ENCODE measurements around the gene LMNTD2. TPM values are rescaled to one million over a fixed set of nuclear protein-coding genes. Genes with fewer than 3 reads are reported as not detected.

Gene LMNTD2
- total RNA-seq, 1 experiment from 2014 or later, result 6.1 TPM

- BruUV-seq (replicated peaks), result no TSS peak
- peak overlapping the region; percentile 79 for H3K4me3 Mint-ChIP-seq (ENCODE audit: unreplicated experiment)
- intact Hi-C loops (cut with micrococcal nuclease), result no loop called here
- H3K36me3 Mint-ChIP-seq (ENCODE audit: insufficient read depth, unreplicated experiment), result peaks cover 13% of the 10 kb centered on the region
- CTCF ChIA-PET, result interaction anchor here (0.9 kb wide), 1 partner anchor 22 kb away, joined by 3 read pairs; no protein-coding TSS in a partner anchor
- H3K27me3 Mint-ChIP-seq (ENCODE audit: insufficient read depth, unreplicated experiment), result no peaks in the 10 kb centered on the region
- H3K9me3 Mint-ChIP-seq (ENCODE audit: unreplicated experiment), result no peaks in the 10 kb centered on the region
- no peak for TF ChIP-seq CTCF (IDR thresholded peaks at IDR 0.05; ENCODE audit: unreplicated experiment)
- DNase-seq (ENCODE audit: unreplicated experiment), result no peak
- no peak overlapping the region for H3K27ac Mint-ChIP-seq (ENCODE audit: low read depth, unreplicated experiment)
- POLR2A ChIA-PET, result interaction anchor here (0.7 to 2.5 kb wide), 13 partner anchors 11 to 227 kb away, joined by 3 to 17 read pairs (median 6); partner anchors contain the start of genes HRAS, PIDD1 and TMEM80
- H3K4me1 Mint-ChIP-seq (ENCODE audit: insufficient read depth, unreplicated experiment), result peaks cover 34% of the 10 kb centered on the region
Measured at GRCh38 chr11:577611-577894, 17.0 kb upstream of the LMNTD2 start.

GRCh38 chr11:576811-577610, 16.5 kb upstream of the LMNTD2 start:
- H3K9me3 Mint-ChIP-seq (ENCODE audit: unreplicated experiment), result no peaks in the 10 kb centered on the region
- TF ChIP-seq CTCF (IDR thresholded peaks at IDR 0.05; ENCODE audit: unreplicated experiment), result no peak
- no peaks in the 10 kb centered on the region for H3K27me3 Mint-ChIP-seq (ENCODE audit: insufficient read depth, unreplicated experiment)
- ChIA-PET CTCF (interaction anchor here (0.9 kb wide), 1 partner anchor 22 kb away, joined by 3 read pairs; no protein-coding TSS in a partner anchor), POLR2A (interaction anchor here (0.7 to 2.5 kb wide), 15 partner anchors 12 to 257 kb away, joined by 3 to 17 read pairs (median 6); partner anchors contain the start of genes HRAS, PIDD1, RPLP2 and TMEM80)
- H3K4me3 Mint-ChIP-seq (ENCODE audit: unreplicated experiment), result peak overlapping the region; percentile 79
- H3K4me1 Mint-ChIP-seq (ENCODE audit: insufficient read depth, unreplicated experiment), result peaks cover 34% of the 10 kb centered on the region
- peaks cover 8% of the 10 kb centered on the region for H3K36me3 Mint-ChIP-seq (ENCODE audit: insufficient read depth, unreplicated experiment)
- no peak overlapping the region for H3K27ac Mint-ChIP-seq (ENCODE audit: low read depth, unreplicated experiment)
- TSS peak; percentile 56 for BruUV-seq (replicated peaks)
- intact Hi-C loops (cut with micrococcal nuclease), result no loop called here
- DNase-seq (ENCODE audit: unreplicated experiment), result no peak

DNA sequence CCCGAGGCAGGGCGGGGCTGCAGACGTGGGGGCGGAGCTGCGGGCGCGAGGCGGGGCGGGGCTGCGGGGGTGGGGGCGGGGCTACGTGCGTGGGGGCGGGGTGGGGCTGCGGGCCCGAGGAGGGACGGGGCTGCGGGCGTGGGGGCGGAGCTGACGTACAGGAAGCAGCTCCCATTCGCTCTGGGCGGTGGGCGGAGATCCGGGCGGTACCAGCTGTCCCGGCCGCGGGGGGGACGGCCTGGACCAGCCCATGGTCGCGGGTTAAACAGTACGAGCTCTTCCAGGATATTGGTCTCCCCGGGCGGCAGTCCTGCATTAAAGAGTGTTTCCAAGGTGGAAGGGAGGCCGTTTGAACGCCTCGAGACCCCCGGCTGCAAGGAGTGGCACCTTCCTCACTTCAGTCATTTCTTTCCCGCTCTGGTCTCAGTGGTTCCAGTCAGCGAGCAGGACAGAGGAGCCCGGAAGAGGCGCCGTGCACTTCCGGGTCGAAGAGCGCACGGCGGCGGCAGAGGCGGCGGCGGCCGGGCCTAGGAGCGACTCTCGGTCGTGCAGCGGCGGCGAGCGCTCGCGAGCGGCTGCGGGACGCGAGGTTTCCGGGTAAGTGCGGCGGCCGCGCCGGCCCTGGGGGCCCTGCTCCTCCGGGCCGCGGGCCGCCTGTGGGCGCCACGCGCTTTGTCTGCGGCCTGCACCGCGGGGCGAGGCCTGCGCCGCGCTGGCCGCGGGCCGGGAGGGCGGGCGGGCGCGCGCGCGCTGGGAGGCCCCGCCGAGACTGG, 15.6 kb upstream of the LMNTD2 start, which contains the start of gene PHRF1:
PHRF1 (plus strand) TSS at position 475 of the 773 bp plus-strand sequence. CDS start 5,043 bp downstream, outside the sequence.
- Mint-ChIP-seq H3K4me3 (ENCODE audit: unreplicated experiment) (peak within 1 kb of the TSS; percentile 79), H3K27me3 (ENCODE audit: insufficient read depth, unreplicated experiment) (no peaks in the 10 kb centered on the region), H3K27ac (ENCODE audit: low read depth, unreplicated experiment) (peak within 1 kb of the TSS; percentile 93), H3K36me3 (ENCODE audit: insufficient read depth, unreplicated experiment) (no peaks in the 10 kb centered on the region), H3K9me3 (ENCODE audit: unreplicated experiment) (no peaks in the 10 kb centered on the region), H3K4me1 (ENCODE audit: insufficient read depth, unreplicated experiment) (peaks cover 32% of the 10 kb centered on the region)
- intact Hi-C loops (cut with micrococcal nuclease), result no loop called here
- peak; percentile 91 for DNase-seq (ENCODE audit: unreplicated experiment)
- no peak for TF ChIP-seq CTCF (IDR thresholded peaks at IDR 0.05; ENCODE audit: unreplicated experiment)
- CTCF ChIA-PET, result no interaction called here
- BruUV-seq (replicated peaks), result no TSS peak
- POLR2A ChIA-PET, result interaction anchor here (0.6 to 2.1 kb wide), 28 partner anchors 8 to 771 kb away, joined by 3 to 22 read pairs (median 5); partner anchors contain the start of genes BET1L, DEAF1, HRAS and IRF7
